AG09309 (cell line): ENCODE data around the gene FKBP4.
A peak's percentile ranks its signal among the peaks of the same experiment; 100 is the strongest.

Experiments
- DNase-seq: peaks from one replicate; pipeline ENCODE4 v3.0.0-alpha.2; 2010; ENCODE audit warnings: low read depth
- H3K4me3 ChIP-seq: 2 replicates; pipeline ENCODE4 v1.5.1; 2011; ENCODE audit warnings: mild to moderate bottlenecking, low read depth, low read length, moderate library complexity; ENCODE audit not compliant: control insufficient read depth
- CTCF ChIP-seq: IDR thresholded peaks from 2 replicates; pipeline ENCODE4 v1.5.1; 2011; ENCODE audit warnings: mild to moderate bottlenecking, low read depth, low read length, inconsistent platforms; ENCODE audit not compliant: insufficient read depth, control insufficient read depth; ENCODE audit errors: missing control alignments

FKBP4 gene

DNA sequence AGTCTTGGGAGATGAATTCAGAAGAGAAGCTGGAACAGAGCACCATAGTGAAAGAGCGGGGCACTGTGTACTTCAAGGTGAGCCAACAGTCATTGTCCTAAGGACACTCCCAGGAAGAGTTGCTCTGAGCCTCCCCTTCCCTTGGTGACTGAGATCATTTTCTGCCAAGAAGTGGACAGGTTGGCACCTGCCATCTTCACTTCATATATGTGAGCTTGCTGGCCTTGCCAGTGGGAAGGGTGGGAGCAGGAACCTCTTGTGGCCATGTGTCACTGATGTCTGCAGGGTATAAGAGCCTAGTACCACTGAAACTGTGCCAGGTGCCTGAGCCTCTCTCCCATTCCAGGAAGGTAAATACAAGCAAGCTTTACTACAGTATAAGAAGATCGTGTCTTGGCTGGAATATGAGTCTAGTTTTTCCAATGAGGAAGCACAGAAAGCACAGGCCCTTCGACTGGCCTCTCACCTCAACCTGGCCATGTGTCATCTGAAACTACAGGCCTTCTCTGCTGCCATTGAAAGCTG, 5.3 kb downstream of the FKBP4 start:
- no peak overlapping the region for H3K4me3 ChIP-seq
- no peak for DNase-seq
- no peak for TF ChIP-seq CTCF

DNA sequence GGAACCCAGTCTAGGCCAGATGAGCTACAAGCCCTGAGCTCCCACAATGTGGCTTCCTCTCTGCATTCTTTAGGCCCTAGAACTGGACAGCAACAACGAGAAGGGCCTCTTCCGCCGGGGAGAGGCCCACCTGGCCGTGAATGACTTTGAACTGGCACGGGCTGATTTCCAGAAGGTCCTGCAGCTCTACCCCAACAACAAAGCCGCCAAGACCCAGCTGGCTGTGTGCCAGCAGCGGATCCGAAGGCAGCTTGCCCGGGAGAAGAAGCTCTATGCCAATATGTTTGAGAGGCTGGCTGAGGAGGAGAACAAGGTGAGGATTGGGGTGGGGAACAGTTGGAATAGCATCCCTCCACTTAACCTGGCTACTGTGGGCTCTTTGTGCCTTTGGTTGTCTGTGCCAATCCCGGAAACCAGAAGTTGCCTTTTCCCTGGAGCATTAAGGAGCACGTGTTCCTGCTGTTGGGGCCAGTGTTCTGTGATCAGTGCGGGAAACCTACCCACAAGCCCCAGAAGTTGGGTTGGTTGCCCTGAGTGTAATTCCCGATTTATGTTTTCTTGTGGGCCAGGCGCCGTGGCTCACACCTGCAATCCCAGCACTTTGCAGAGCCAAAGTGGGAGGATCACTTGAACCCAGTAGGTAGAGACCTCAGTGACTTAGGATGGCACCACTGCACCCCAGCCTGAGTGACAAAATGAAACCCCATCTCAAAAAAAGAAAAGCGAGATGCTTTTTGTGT, 6.4 kb downstream of the FKBP4 start:
- H3K4me3 ChIP-seq = no peak overlapping the region
- DNase-seq = no peak
- no peak for TF ChIP-seq CTCF

GRCh38 chr12:2803635-2804392, 9.0 kb downstream of the FKBP4 start:
- DNase-seq = no peak
- no peak for TF ChIP-seq CTCF
- no peak overlapping the region for H3K4me3 ChIP-seq

DNA sequence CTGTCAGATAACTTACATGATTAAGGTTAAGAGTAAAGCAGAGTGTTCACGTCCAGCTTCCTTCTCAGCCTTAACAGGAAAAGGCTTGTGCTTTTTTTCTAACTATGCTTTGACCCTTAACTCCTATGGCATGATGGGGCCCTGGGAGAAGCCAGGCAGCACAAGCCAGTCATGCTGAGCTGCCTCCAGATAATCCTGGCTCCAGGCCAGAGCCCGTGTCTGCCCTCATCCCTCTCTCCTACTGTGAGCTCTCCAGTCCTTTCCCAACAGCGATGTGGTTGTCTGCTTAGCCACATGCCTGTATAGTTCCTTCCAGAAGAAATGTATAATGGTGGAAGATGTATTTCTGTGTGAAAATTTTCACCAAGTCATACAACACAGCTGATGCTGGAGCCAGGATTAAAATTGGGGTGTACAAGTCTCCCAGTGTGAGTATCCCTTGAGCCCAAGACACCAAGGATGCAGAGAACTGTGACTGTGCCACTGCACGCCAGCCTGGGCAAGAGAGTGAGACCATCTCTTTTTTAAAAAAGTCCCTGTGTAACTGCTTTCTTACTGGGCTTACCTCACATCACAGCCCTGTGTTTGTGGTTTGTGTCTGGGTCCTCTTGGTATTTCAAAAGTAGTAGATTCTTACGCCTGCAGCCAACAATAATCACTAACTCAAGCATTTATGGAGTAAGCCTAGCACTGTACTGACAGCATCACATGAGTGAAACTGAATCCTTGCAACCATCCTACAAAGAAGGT, 9.8 kb downstream of the FKBP4 start:
- TF ChIP-seq CTCF = no peak
- DNase-seq = peak; percentile 38
- H3K4me3 ChIP-seq = no peak overlapping the region

DNA sequence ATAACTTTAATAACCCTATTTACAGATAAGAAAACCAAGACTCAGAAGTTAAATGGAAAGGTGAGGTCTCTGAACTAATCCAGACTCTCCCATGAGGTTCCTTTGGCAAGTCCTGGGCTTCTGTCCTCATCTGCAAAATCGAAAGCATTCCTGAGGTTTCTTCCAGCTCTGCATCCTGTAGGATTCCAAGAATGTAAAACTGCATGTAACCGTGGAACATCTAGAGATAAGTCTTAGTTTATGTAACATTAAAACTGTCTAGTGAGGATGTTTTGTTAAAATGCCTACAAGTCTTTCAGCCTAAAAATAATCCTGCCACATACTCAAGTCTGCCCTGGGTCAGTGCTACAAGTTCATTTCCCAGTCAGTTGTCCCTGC, 10.4 kb downstream of the FKBP4 start:
- TF ChIP-seq CTCF = no peak
- no peak overlapping the region for H3K4me3 ChIP-seq
- no peak for DNase-seq

GRCh38 chr12:2806700-2807099, 11.9 kb downstream of the FKBP4 start:
- no peak for TF ChIP-seq CTCF
- DNase-seq = no peak
- H3K4me3 ChIP-seq = no peak overlapping the region
